ENCODE data around the gene PLXNA4.

PLXNA4 gene

DNA sequence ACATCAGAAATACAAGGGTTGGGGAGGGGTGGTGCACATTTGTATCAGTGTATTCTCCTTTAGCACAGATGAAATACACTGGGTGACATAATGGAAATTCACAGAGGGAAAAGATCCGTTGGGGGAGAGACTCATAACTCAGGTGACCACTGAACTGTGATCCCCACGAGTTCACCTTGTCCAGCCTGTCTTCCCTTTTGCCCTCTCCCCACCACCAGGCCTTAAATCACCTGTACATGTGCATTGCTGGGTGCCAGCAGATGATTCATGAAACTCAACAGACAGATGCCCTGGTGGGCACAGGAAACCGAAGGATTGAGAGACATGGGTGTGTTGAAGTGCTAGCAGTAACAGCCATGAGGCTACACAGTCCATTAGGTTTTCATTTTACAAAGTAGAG is 253.3 kb downstream of the PLXNA4 start:
- H3K27me3 ChIP-seq (ENCODE audit: control insufficient read depth, low read length), result peaks cover 29% of the 10 kb centered on the region
- H3K79me2 ChIP-seq (ENCODE audit: control insufficient read depth, low read length), result no peaks in the 10 kb centered on the region
- H3K4me3 ChIP-seq (ENCODE audit: low read length), result no peak overlapping the region
- TF ChIP-seq EZH2phosphoT487 (IDR thresholded peaks at IDR 0.05; ENCODE audit: borderline replicate concordance, low read length), result no peak
- TF ChIP-seq, protein P1, sequence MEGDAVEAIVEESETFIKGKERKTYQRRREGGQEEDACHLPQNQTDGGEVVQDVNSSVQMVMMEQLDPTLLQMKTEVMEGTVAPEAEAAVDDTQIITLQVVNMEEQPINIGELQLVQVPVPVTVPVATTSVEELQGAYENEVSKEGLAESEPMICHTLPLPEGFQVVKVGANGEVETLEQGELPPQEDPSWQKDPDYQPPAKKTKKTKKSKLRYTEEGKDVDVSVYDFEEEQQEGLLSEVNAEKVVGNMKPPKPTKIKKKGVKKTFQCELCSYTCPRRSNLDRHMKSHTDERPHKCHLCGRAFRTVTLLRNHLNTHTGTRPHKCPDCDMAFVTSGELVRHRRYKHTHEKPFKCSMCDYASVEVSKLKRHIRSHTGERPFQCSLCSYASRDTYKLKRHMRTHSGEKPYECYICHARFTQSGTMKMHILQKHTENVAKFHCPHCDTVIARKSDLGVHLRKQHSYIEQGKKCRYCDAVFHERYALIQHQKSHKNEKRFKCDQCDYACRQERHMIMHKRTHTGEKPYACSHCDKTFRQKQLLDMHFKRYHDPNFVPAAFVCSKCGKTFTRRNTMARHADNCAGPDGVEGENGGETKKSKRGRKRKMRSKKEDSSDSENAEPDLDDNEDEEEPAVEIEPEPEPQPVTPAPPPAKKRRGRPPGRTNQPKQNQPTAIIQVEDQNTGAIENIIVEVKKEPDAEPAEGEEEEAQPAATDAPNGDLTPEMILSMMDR (IDR thresholded peaks at IDR 0.05; ENCODE audit: low read depth, low read length, poor library complexity, severe bottlenecking), result no peak
- no peak overlapping the region for H3K27ac ChIP-seq (ENCODE audit: low read depth, low read length)
- H3K9me2 ChIP-seq (replicated peaks; ENCODE audit: control insufficient read depth, low read length), result no peaks in the 10 kb centered on the region
- H3K36me3 ChIP-seq (ENCODE audit: control insufficient read depth, low read length), result no peaks in the 10 kb centered on the region
- no peaks in the 10 kb centered on the region for H3K9me3 ChIP-seq (ENCODE audit: control insufficient read depth, insufficient read depth, low read length)
- H3K4me1 ChIP-seq (ENCODE audit: control insufficient read depth, low read length), result peaks cover 5% of the 10 kb centered on the region; the same call in 1 of the 2 replicates
- H4K20me1 ChIP-seq (ENCODE audit: control insufficient read depth, insufficient read depth, low read depth, low read length), result no peaks in the 10 kb centered on the region
- H3K4me2 ChIP-seq (ENCODE audit: low read length), result no peak overlapping the region
- no peaks in the 10 kb centered on the region for H3F3A ChIP-seq (ENCODE audit: control insufficient read depth, insufficient read depth)

DNA sequence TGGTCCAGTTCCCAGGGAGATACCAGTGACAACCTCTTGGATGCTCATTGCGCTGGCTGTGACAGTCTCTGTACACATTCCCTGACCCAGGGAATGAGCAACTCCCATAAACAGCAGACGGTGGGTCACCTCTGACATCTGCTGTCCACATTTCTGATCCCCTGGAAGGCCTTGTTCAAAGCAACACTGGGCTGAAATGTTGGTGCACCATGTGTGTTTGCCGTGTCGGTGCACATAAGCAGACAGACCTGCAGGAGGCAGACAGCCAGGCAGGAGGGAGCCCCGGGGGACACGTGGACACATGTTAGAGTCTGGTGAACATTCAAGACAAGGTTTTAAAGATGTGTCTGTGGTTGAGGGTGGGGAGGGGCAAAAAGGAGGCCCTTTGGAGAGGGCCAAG is 254.9 kb downstream of the PLXNA4 start:
- Histone ChIP-seq H3K4me1 (ENCODE audit: control insufficient read depth, low read length) (peaks cover 5% of the 10 kb centered on the region; the same call in 1 of the 2 replicates), H3K79me2 (ENCODE audit: control insufficient read depth, low read length) (no peaks in the 10 kb centered on the region), H3K4me2 (ENCODE audit: low read length) (no peak overlapping the region), H4K20me1 (ENCODE audit: control insufficient read depth, insufficient read depth, low read depth, low read length) (no peaks in the 10 kb centered on the region), H3K27ac (ENCODE audit: low read depth, low read length) (no peak overlapping the region), H3K9me3 (ENCODE audit: control insufficient read depth, insufficient read depth, low read length) (no peaks in the 10 kb centered on the region), H3K27me3 (ENCODE audit: control insufficient read depth, low read length) (peaks cover 26% of the 10 kb centered on the region), H3K36me3 (ENCODE audit: control insufficient read depth, low read length) (no peaks in the 10 kb centered on the region), H3K9me2 (replicated peaks; ENCODE audit: control insufficient read depth, low read length) (no peaks in the 10 kb centered on the region), H3F3A (ENCODE audit: control insufficient read depth, insufficient read depth) (no peaks in the 10 kb centered on the region), H3K4me3 (ENCODE audit: low read length) (no peak overlapping the region)
- TF ChIP-seq, protein P1 (IDR thresholded peaks at IDR 0.05; ENCODE audit: low read depth, low read length, poor library complexity, severe bottlenecking), result no peak
- TF ChIP-seq EZH2phosphoT487 (IDR thresholded peaks at IDR 0.05; ENCODE audit: borderline replicate concordance, low read length), result no peak

DNA sequence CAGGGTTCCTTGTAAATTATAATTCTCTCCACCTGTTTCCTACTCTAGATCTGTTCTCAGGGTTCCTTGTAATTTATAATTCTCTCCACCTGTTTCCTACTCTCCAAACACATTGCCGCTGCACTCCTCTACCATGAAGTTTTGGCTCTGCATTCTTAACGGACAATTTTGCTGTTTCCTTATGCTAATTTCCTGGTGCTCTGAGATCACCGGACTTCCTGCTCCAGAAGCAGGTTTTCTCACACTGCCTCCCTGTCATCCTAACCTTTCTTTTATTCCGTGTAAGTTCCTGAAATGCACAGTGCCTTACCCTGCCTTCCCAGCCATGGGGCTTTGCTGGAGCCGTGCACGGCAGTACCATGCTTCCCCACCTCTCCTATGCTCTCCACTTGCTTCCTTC is 256.8 kb downstream of the PLXNA4 start:
- Histone ChIP-seq H4K20me1 (ENCODE audit: control insufficient read depth, insufficient read depth, low read depth, low read length) (no peaks in the 10 kb centered on the region), H3K79me2 (ENCODE audit: control insufficient read depth, low read length) (no peaks in the 10 kb centered on the region), H3K4me3 (ENCODE audit: low read length) (no peak overlapping the region), H3F3A (ENCODE audit: control insufficient read depth, insufficient read depth) (no peaks in the 10 kb centered on the region), H3K4me2 (ENCODE audit: low read length) (no peak overlapping the region), H3K9me2 (replicated peaks; ENCODE audit: control insufficient read depth, low read length) (no peaks in the 10 kb centered on the region), H3K27ac (ENCODE audit: low read depth, low read length) (no peak overlapping the region), H3K36me3 (ENCODE audit: control insufficient read depth, low read length) (no peaks in the 10 kb centered on the region), H3K9me3 (ENCODE audit: control insufficient read depth, insufficient read depth, low read length) (no peaks in the 10 kb centered on the region), H3K27me3 (ENCODE audit: control insufficient read depth, low read length) (peaks cover 23% of the 10 kb centered on the region), H3K4me1 (ENCODE audit: control insufficient read depth, low read length) (peaks cover 5% of the 10 kb centered on the region; the same call in 1 of the 2 replicates)
- TF ChIP-seq EZH2phosphoT487 (IDR thresholded peaks at IDR 0.05; ENCODE audit: borderline replicate concordance, low read length), result no peak
- TF ChIP-seq, protein P1 (IDR thresholded peaks at IDR 0.05; ENCODE audit: low read depth, low read length, poor library complexity, severe bottlenecking), result no peak

All from DOHH2 (cell line).